Measurements from ENCODE around the gene C20orf96. TPM values are rescaled to one million over a fixed set of nuclear protein-coding genes. Genes with fewer than 3 reads are reported as not detected.

Gene C20orf96
- total and polyA plus RNA-seq, 2 donors (not counting 3 experiments of a cell fraction or from before 2014, with no cell fraction given) = 17.0 to 17.2 TPM

GRCh38 chr20:329851-330232 is 39.3 kb upstream of the C20orf96 start:
- dilution Hi-C loops (cut with MboI; ENCODE audit: extremely low pct_ligation_motif_present, low sequenced_read_pairs) (no loop called here), intact Hi-C loops (cut with micrococcal nuclease) (loop anchor here (1.0 kb wide), 4 partner anchors 33 to 121 kb away; partner anchors contain the start of gene ZCCHC3)
- POLR2A ChIA-PET = interaction anchor here (2.0 kb wide), 1 partner anchor 16 kb away, joined by 4 read pairs; no protein-coding TSS in a partner anchor
- FAIRE-seq (no peak), DNase-seq (ENCODE audit: low read depth, low spot score) (no peak)
- H3K36me3 ChIP-seq (ENCODE audit: control insufficient read depth in 2 of 2, extremely low read depth in 1 of 2, insufficient read depth in 2 of 2, low read length in 2 of 2) = no peaks in the 10 kb centered on the region
- CTCF ChIA-PET = interaction anchor here (1.0 to 4.6 kb wide), 14 partner anchors 10 to 316 kb away, joined by 3 to 66 read pairs (median 16); partner anchors contain the start of genes DEFB132, NRSN2 and ZCCHC3
- H3K4me1 ChIP-seq (ENCODE audit: control insufficient read depth, extremely low read depth, insufficient read depth, low read length) = peaks cover 19% of the 10 kb centered on the region
- H3K27me3 ChIP-seq (ENCODE audit: control insufficient read depth in 2 of 2, insufficient read depth in 2 of 2, low read length in 2 of 2) = no peaks in the 10 kb centered on the region
- no peaks in the 10 kb centered on the region for H3K9me1 ChIP-seq (replicated peaks; ENCODE audit: control insufficient read depth, extremely low read depth, insufficient read depth, low read length)
- no peak overlapping the region for H3K4me2 ChIP-seq (ENCODE audit: insufficient read depth, low read length)
- H3K9me3 ChIP-seq (replicated peaks; ENCODE audit: control insufficient read depth, insufficient read depth, low read length) = no peaks in the 10 kb centered on the region
- no peaks in the 10 kb centered on the region for H4K20me1 ChIP-seq (replicated peaks; ENCODE audit: control insufficient read depth, extremely low read depth, insufficient read depth, low read length)
- no peak overlapping the region for H3K9ac ChIP-seq (replicated peaks; ENCODE audit: extremely low read depth, insufficient read depth, low read length)
- peaks cover 15% of the 10 kb centered on the region for H3K79me2 ChIP-seq (ENCODE audit: control insufficient read depth, insufficient read depth, low read length)
- no TSS peak for BruUV-seq (replicated peaks)
- H2AFZ ChIP-seq (ENCODE audit: low read depth, low read length) = no peak overlapping the region
- no peak overlapping the region for H3K4me3 ChIP-seq (replicated peaks in 1 of 3; ENCODE audit: insufficient read depth in 1 of 3, low read depth in 1 of 3, low read length in 3 of 3)
- TF ChIP-seq GATA2 (IDR thresholded peaks at IDR 0.05; ENCODE audit: insufficient read depth, insufficient read length, low read depth, low read length) = no peak
- TF ChIP-seq MYC (IDR thresholded peaks at IDR 0.05; ENCODE audit: low read depth, low read length) = no peak
- TF ChIP-seq FOS (IDR thresholded peaks at IDR 0.05; ENCODE audit: borderline replicate concordance, insufficient read depth, low read length) = no peak
- no peak for TF ChIP-seq POLR2AphosphoS5 (IDR thresholded peaks at IDR 0.05; ENCODE audit: insufficient read depth, low read depth, low read length)
- TF ChIP-seq CTCF (IDR thresholded peaks at IDR 0.05; ENCODE audit: extremely low read depth in 1 of 2, insufficient read depth in 1 of 2, low read depth in 1 of 2, low read length in 2 of 2) = no peak
- TF ChIP-seq JUN (IDR thresholded peaks at IDR 0.05; ENCODE audit: borderline replicate concordance, insufficient read depth, insufficient read length, low read depth) = no peak
- no peak for TF ChIP-seq POLR2A (IDR thresholded peaks at IDR 0.05; ENCODE audit: low read depth, low read length)
- TF ChIP-seq MAX (IDR thresholded peaks at IDR 0.05; ENCODE audit: insufficient read depth, insufficient read length) = no peak
- no peak for TF ChIP-seq EZH2 (IDR thresholded peaks at IDR 0.05; ENCODE audit: borderline replicate concordance, low read depth, low read length, severe bottlenecking)
- H3K27ac ChIP-seq (ENCODE audit: insufficient read depth, low read depth, low read length) = no peak overlapping the region
